ENCODE data around the gene GNAS. TPM values are rescaled to one million over a fixed set of nuclear protein-coding genes. Genes with fewer than 3 reads are reported as not detected.

The GNAS gene
- total and polyA plus RNA-seq, 4 donors: 830 to 3,708 (median 2,206) TPM

- Histone ChIP-seq H3K27ac (ENCODE audit: low read depth, low read length) (peak overlapping the region; percentile 40), H3K27me3 (ENCODE audit: control insufficient read depth, insufficient read depth, low read length) (no peaks in the 10 kb centered on the region), H3K4me3 (ENCODE audit: low read depth, low read length) (no peak overlapping the region), H3K4me1 (ENCODE audit: control insufficient read depth, insufficient read depth, low read length) (peaks cover 12% of the 10 kb centered on the region), H3K9me3 (ENCODE audit: control insufficient read depth, insufficient read depth, low read length) (no peaks in the 10 kb centered on the region), H3K36me3 (ENCODE audit: control insufficient read depth, insufficient read depth, low read length) (peaks cover 51% of the 10 kb centered on the region)
- WGBS (ENCODE audit: insufficient coverage): 20% methylated on average over 1 of the region's 4 CpGs
- DNase-seq (ENCODE audit: low read depth in 4 of 6, low spot score in 6 of 6): no peak
These were observed 55.7 kb downstream of the GNAS start for GRCh38 chr20:58908221-58908620.

- no peak for DNase-seq (ENCODE audit: low read depth in 4 of 6, low spot score in 6 of 6)
- WGBS (ENCODE audit: insufficient coverage): 92% methylated on average over 9 of the region's 9 CpGs
- Histone ChIP-seq H3K4me1 (ENCODE audit: control insufficient read depth, insufficient read depth, low read length) (peaks cover 12% of the 10 kb centered on the region), H3K36me3 (ENCODE audit: control insufficient read depth, insufficient read depth, low read length) (peaks cover 45% of the 10 kb centered on the region), H3K9me3 (ENCODE audit: control insufficient read depth, insufficient read depth, low read length) (no peaks in the 10 kb centered on the region), H3K27ac (ENCODE audit: low read depth, low read length) (no peak overlapping the region), H3K27me3 (ENCODE audit: control insufficient read depth, insufficient read depth, low read length) (no peaks in the 10 kb centered on the region), H3K4me3 (ENCODE audit: low read depth, low read length) (no peak overlapping the region)
These were observed 56.4 kb downstream of the GNAS start for GRCh38 chr20:58908941-58909340.

GRCh38 chr20:58909585-58909984 is 57.1 kb downstream of the GNAS start:
- H3K36me3 ChIP-seq (ENCODE audit: control insufficient read depth, insufficient read depth, low read length): peaks cover 45% of the 10 kb centered on the region

GRCh38 chr20:58910473-58910872 is 58.0 kb downstream of the GNAS start:
- 97% methylated on average over 7 of the region's 14 CpGs for WGBS (ENCODE audit: insufficient coverage)
- Histone ChIP-seq H3K4me1 (ENCODE audit: control insufficient read depth, insufficient read depth, low read length) (peaks cover 12% of the 10 kb centered on the region), H3K36me3 (ENCODE audit: control insufficient read depth, insufficient read depth, low read length) (peaks cover 42% of the 10 kb centered on the region), H3K9me3 (ENCODE audit: control insufficient read depth, insufficient read depth, low read length) (no peaks in the 10 kb centered on the region), H3K27me3 (ENCODE audit: control insufficient read depth, insufficient read depth, low read length) (no peaks in the 10 kb centered on the region), H3K4me3 (ENCODE audit: low read depth, low read length) (no peak overlapping the region), H3K27ac (ENCODE audit: low read depth, low read length) (no peak overlapping the region)
- no peak for DNase-seq (ENCODE audit: low read depth in 4 of 6, low spot score in 6 of 6)

More at GRCh38 chr20:58909585-58909984, 57.1 kb downstream of the GNAS start:
- no peaks in the 10 kb centered on the region for H3K9me3 ChIP-seq (ENCODE audit: control insufficient read depth, insufficient read depth, low read length)
- 93% methylated on average over 15 of the region's 15 CpGs for WGBS (ENCODE audit: insufficient coverage)
- peaks cover 12% of the 10 kb centered on the region for H3K4me1 ChIP-seq (ENCODE audit: control insufficient read depth, insufficient read depth, low read length)
- no peaks in the 10 kb centered on the region for H3K27me3 ChIP-seq (ENCODE audit: control insufficient read depth, insufficient read depth, low read length)
- DNase-seq (ENCODE audit: low read depth in 4 of 6, low spot score in 6 of 6): no peak
- H3K27ac ChIP-seq (ENCODE audit: low read depth, low read length): no peak overlapping the region
- no peak overlapping the region for H3K4me3 ChIP-seq (ENCODE audit: low read depth, low read length)

GRCh38 chr20:58911309-58911708 is 58.8 kb downstream of the GNAS start:
- WGBS (ENCODE audit: insufficient coverage): no CpG with 5 or more reads among the region's 2 CpGs
- H3K27ac ChIP-seq (ENCODE audit: low read depth, low read length): no peak overlapping the region
- no peaks in the 10 kb centered on the region for H3K9me3 ChIP-seq (ENCODE audit: control insufficient read depth, insufficient read depth, low read length)
- H3K36me3 ChIP-seq (ENCODE audit: control insufficient read depth, insufficient read depth, low read length): peaks cover 37% of the 10 kb centered on the region
- H3K4me3 ChIP-seq (ENCODE audit: low read depth, low read length): no peak overlapping the region
- H3K4me1 ChIP-seq (ENCODE audit: control insufficient read depth, insufficient read depth, low read length): peaks cover 12% of the 10 kb centered on the region
- no peaks in the 10 kb centered on the region for H3K27me3 ChIP-seq (ENCODE audit: control insufficient read depth, insufficient read depth, low read length)
- no peak for DNase-seq (ENCODE audit: low read depth in 4 of 6, low spot score in 6 of 6)

- no peak overlapping the region for H3K27ac ChIP-seq (ENCODE audit: low read depth, low read length)
- H3K27me3 ChIP-seq (ENCODE audit: control insufficient read depth, insufficient read depth, low read length): no peaks in the 10 kb centered on the region
- H3K4me1 ChIP-seq (ENCODE audit: control insufficient read depth, insufficient read depth, low read length): peaks cover 7% of the 10 kb centered on the region
- H3K4me3 ChIP-seq (ENCODE audit: low read depth, low read length): no peak overlapping the region
- H3K36me3 ChIP-seq (ENCODE audit: control insufficient read depth, insufficient read depth, low read length): peaks cover 31% of the 10 kb centered on the region
- no peak for DNase-seq (ENCODE audit: low read depth in 4 of 6, low spot score in 6 of 6)
- H3K9me3 ChIP-seq (ENCODE audit: control insufficient read depth, insufficient read depth, low read length): no peaks in the 10 kb centered on the region
- WGBS (ENCODE audit: insufficient coverage): 89% methylated on average over 1 of the region's 3 CpGs
These were observed 59.5 kb downstream of the GNAS start for GRCh38 chr20:58911970-58912369.

GRCh38 chr20:58913079-58913478 is 60.6 kb downstream of the GNAS start:
- H3K4me1 ChIP-seq (ENCODE audit: control insufficient read depth, insufficient read depth, low read length): no peaks in the 10 kb centered on the region

GRCh38 chr20:58918621-58919020 is 66.1 kb downstream of the GNAS start:
- no peaks in the 10 kb centered on the region for H3K36me3 ChIP-seq (ENCODE audit: control insufficient read depth, insufficient read depth, low read length)
- H3K4me1 ChIP-seq (ENCODE audit: control insufficient read depth, insufficient read depth, low read length): no peaks in the 10 kb centered on the region
- DNase-seq (ENCODE audit: low read depth in 4 of 6, low spot score in 6 of 6): no peak
- H3K27ac ChIP-seq (ENCODE audit: low read depth, low read length): no peak overlapping the region
- H3K4me3 ChIP-seq (ENCODE audit: low read depth, low read length): no peak overlapping the region
- H3K9me3 ChIP-seq (ENCODE audit: control insufficient read depth, insufficient read depth, low read length): no peaks in the 10 kb centered on the region
- H3K27me3 ChIP-seq (ENCODE audit: control insufficient read depth, insufficient read depth, low read length): no peaks in the 10 kb centered on the region
- WGBS (ENCODE audit: insufficient coverage): 96% methylated on average over 5 of the region's 6 CpGs

More at GRCh38 chr20:58913079-58913478, 60.6 kb downstream of the GNAS start:
- Histone ChIP-seq H3K27ac (ENCODE audit: low read depth, low read length) (no peak overlapping the region), H3K27me3 (ENCODE audit: control insufficient read depth, insufficient read depth, low read length) (no peaks in the 10 kb centered on the region), H3K36me3 (ENCODE audit: control insufficient read depth, insufficient read depth, low read length) (peaks cover 31% of the 10 kb centered on the region), H3K9me3 (ENCODE audit: control insufficient read depth, insufficient read depth, low read length) (no peaks in the 10 kb centered on the region), H3K4me3 (ENCODE audit: low read depth, low read length) (no peak overlapping the region)
- DNase-seq (ENCODE audit: low read depth in 4 of 6, low spot score in 6 of 6): no peak
- WGBS (ENCODE audit: insufficient coverage): 98% methylated on average over 4 of the region's 4 CpGs

GRCh38 chr20:58921564-58921963 is 69.0 kb downstream of the GNAS start:
- no peaks in the 10 kb centered on the region for H3K9me3 ChIP-seq (ENCODE audit: control insufficient read depth, insufficient read depth, low read length)
- no peak for DNase-seq (ENCODE audit: low read depth in 4 of 6, low spot score in 6 of 6)
- no peaks in the 10 kb centered on the region for H3K4me1 ChIP-seq (ENCODE audit: control insufficient read depth, insufficient read depth, low read length)
- 48% methylated on average over 3 of the region's 6 CpGs for WGBS (ENCODE audit: insufficient coverage)
- no peak overlapping the region for H3K27ac ChIP-seq (ENCODE audit: low read depth, low read length)
- no peak overlapping the region for H3K4me3 ChIP-seq (ENCODE audit: low read depth, low read length)
- H3K27me3 ChIP-seq (ENCODE audit: control insufficient read depth, insufficient read depth, low read length): no peaks in the 10 kb centered on the region
- H3K36me3 ChIP-seq (ENCODE audit: control insufficient read depth, insufficient read depth, low read length): no peaks in the 10 kb centered on the region

- no peak for DNase-seq (ENCODE audit: low read depth in 4 of 6, low spot score in 6 of 6)
- H3K27me3 ChIP-seq (ENCODE audit: control insufficient read depth, insufficient read depth, low read length): no peaks in the 10 kb centered on the region
- H3K9me3 ChIP-seq (ENCODE audit: control insufficient read depth, insufficient read depth, low read length): no peaks in the 10 kb centered on the region
- H3K36me3 ChIP-seq (ENCODE audit: control insufficient read depth, insufficient read depth, low read length): no peaks in the 10 kb centered on the region
- no peaks in the 10 kb centered on the region for H3K4me1 ChIP-seq (ENCODE audit: control insufficient read depth, insufficient read depth, low read length)
- H3K4me3 ChIP-seq (ENCODE audit: low read depth, low read length): no peak overlapping the region
- H3K27ac ChIP-seq (ENCODE audit: low read depth, low read length): no peak overlapping the region
- WGBS (ENCODE audit: insufficient coverage): no CpG with 5 or more reads among the region's 1 CpG
These were observed 69.5 kb downstream of the GNAS start for GRCh38 chr20:58922036-58922435.
